ENCODE data around the gene SEC16A. TPM values are rescaled to one million over a fixed set of nuclear protein-coding genes. Genes with fewer than 3 reads are reported as not detected.

The SEC16A gene
- polyA plus RNA-seq, 6 donors from 2014 or later = 10.3 to 35.2 (median 20.0) TPM

DNA sequence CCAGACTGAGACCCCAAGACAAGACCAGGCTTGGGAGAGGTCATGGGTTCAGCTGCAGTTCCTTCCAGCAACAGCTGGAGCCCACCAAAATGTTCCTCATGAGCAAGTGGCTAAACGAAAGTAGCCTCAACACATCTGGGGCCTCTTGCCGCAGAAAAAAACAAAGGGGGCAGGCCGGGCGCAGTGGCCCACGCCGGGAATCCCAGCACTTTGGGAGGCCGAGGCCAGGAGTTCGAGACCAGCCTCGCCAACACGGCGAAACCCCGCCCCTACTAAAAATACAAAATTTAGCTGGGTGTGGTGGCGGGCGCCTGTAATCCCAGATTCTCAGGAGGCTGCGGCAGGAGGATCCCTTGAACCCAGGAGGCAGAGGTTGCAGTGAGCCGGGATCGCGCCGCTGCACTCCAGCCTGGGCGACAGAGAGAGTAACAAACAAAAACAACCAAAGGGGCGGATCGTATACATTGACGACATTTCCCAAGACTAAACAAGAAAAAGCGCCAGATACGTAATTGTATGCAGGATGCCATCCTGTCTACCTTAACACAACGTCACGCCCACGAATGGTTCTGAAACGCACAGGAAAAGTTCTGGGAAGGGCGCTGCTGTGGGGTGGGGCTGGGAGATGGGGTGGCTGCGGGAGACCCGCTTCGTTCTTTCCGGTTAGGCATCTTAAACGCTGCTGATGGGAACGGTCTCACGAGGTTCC is 44.8 kb downstream of the SEC16A start:
- H3K27ac Mint-ChIP-seq = peak overlapping the region in 4 of 6 donors; percentile 65 to 88 (median 70)
- H3K4me1 Mint-ChIP-seq = peaks cover 12 to 26% (median 25%) of the 10 kb centered on the region in 3 donors
- peak overlapping the region; percentile 77 to 92 (median 84) for H3K4me3 Mint-ChIP-seq
- H3K27me3 Mint-ChIP-seq = no peaks in the 10 kb centered on the region
- no peaks in the 10 kb centered on the region for H3K9me3 Mint-ChIP-seq
- no peak for DNase-seq
- ATAC-seq (ENCODE audit: low read depth in 2 of 2) = no peak
- H3K36me3 Mint-ChIP-seq = no peaks in the 10 kb centered on the region

DNA sequence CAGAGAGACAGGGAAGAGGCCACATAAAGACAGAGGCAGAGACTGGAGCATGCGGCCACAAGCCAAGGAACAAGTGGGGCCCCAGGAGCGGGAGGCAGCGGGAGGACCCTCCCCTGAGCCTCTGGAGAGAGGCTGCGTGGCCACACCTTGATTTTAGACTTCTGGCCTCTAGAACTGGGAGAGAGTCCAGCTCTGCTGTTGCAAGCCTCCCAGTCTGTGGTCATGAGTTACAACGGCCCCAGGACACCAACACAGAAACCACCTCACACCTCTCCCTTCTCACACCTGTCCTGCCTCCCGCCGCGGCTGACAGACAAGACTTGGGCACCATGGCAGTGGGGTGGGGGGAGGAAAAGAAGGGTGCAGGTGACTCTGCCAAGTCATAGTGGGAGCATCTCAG is 45.4 kb downstream of the SEC16A start:
- ATAC-seq (ENCODE audit: low read depth in 2 of 2) = no peak
- Mint-ChIP-seq H3K4me3 (peak overlapping the region; percentile 77 to 92 (median 84)), H3K27ac (peak overlapping the region in 3 of 6 donors; percentile 49 to 84 (median 70)), H3K9me3 (no peaks in the 10 kb centered on the region), H3K27me3 (no peaks in the 10 kb centered on the region), H3K36me3 (no peaks in the 10 kb centered on the region), H3K4me1 (peaks cover 12 to 25% (median 22%) of the 10 kb centered on the region in 3 donors)
- DNase-seq = no peak

DNA sequence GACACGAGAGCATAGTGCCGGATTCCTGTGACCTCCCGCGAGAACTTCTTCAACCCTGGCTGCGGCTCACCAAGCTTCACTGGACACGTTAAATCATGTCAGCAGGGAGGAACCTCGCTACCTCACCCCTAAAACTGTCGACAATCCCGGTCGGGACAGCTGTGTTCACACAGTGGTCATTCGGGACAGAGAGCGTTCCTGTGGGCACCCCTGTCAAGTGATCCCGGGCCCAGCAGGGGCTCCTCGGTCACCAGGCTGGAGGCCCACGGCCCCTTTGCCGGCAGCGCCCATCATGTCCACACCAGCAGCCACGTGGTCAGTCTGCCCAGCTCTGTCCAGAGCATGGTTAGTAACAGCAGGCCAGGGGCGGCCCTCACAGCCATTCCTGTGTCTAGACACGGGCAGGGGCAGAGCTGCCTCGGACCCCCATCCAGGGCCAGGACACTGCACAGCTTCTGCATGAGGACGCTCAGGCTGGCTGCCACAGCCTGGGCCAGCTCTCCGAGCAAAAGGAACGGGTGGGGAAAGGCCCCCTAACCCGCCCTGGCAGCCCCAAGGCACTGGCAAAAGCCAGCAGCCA is 46.7 kb downstream of the SEC16A start:
- H3K27ac Mint-ChIP-seq = peak overlapping the region in 2 of 6 donors; percentile 52 to 76
- H3K36me3 Mint-ChIP-seq = no peaks in the 10 kb centered on the region
- peaks cover 12 to 25% (median 22%) of the 10 kb centered on the region in 3 donors for H3K4me1 Mint-ChIP-seq
- no peaks in the 10 kb centered on the region for H3K9me3 Mint-ChIP-seq
- ATAC-seq (ENCODE audit: low read depth in 2 of 2) = no peak
- peak overlapping the region in 5 of 8 donors; percentile 5 to 92 (median 64) for H3K4me3 Mint-ChIP-seq
- DNase-seq = no peak
- H3K27me3 Mint-ChIP-seq = no peaks in the 10 kb centered on the region

DNA sequence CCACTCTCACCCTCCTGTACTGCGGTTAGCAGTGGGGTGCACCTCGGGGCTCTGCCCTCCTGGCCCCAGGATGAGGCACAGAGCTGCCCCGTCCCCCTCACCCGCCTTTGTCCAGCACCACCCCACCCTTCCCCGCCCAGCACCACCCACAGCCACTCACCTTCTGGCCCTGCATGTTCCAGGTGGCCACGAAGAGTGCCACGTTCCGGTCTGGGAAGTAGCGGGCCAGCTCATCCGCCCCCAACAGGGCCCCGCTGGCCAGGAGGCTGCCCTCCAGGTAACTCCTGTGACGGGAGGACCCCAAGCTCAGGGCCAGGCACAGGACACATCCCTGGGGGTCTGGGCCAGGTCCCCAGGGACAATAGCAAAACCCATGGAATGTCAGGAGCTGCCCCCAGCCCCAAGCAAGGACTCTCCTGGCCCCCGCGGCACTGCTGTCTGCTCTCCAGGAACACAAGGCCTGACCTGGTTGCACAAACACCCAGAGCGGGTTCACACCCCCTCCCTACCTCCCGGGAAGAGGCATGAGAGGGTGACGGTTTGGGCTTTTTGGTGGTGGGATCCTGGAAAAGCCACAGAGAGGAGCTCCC is 48.2 kb downstream of the SEC16A start:
- no peaks in the 10 kb centered on the region for H3K27me3 Mint-ChIP-seq
- no peaks in the 10 kb centered on the region for H3K9me3 Mint-ChIP-seq
- ATAC-seq (ENCODE audit: low read depth in 2 of 2) (no peak), DNase-seq (no peak)
- no peak overlapping the region for H3K27ac Mint-ChIP-seq
- no peak overlapping the region for H3K4me3 Mint-ChIP-seq
- H3K36me3 Mint-ChIP-seq = no peaks in the 10 kb centered on the region
- H3K4me1 Mint-ChIP-seq = peaks cover 12 to 25% (median 22%) of the 10 kb centered on the region in 3 donors

DNA sequence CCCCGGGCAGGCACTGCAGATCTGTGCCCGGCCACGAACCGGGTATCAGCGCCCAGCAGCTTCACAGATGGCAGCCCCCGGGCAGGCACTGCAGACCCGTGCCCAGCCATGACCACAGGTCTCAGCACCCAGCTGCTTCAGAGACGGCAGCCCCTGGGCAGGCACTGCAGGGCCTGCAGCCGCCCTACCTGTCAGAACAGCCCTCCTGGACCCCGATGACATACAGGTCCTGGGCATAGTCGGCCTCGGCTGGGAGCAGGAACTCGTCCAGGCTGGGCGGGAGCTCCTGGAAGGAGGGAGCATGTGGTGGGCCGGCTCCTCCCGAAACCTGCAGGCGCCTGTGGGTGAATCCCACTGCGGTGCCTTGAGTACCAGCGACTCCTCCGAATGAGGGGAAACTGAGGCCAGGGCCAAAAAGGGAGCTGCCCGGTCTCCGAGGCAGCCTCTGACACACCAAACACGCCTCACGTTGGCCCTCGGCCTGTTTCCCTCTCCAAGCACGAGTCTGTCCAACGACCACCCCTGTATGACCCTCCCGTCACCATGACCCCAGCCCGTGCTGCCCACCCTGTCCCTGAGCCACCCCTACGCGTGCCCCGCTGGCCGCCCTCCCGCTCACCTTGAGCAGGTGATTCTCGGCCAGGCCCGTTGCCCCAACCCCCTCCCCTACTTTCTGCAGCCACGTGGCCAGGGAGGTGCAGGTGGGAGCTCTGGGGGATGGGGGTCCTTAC is 48.8 kb downstream of the SEC16A start:
- Mint-ChIP-seq H3K4me1 (peaks cover 12 to 25% (median 22%) of the 10 kb centered on the region in 3 donors), H3K27ac (no peak overlapping the region), H3K4me3 (no peak overlapping the region), H3K36me3 (no peaks in the 10 kb centered on the region), H3K9me3 (no peaks in the 10 kb centered on the region), H3K27me3 (no peaks in the 10 kb centered on the region)
- DNase-seq (no peak), ATAC-seq (ENCODE audit: low read depth in 2 of 2) (no peak)

DNA sequence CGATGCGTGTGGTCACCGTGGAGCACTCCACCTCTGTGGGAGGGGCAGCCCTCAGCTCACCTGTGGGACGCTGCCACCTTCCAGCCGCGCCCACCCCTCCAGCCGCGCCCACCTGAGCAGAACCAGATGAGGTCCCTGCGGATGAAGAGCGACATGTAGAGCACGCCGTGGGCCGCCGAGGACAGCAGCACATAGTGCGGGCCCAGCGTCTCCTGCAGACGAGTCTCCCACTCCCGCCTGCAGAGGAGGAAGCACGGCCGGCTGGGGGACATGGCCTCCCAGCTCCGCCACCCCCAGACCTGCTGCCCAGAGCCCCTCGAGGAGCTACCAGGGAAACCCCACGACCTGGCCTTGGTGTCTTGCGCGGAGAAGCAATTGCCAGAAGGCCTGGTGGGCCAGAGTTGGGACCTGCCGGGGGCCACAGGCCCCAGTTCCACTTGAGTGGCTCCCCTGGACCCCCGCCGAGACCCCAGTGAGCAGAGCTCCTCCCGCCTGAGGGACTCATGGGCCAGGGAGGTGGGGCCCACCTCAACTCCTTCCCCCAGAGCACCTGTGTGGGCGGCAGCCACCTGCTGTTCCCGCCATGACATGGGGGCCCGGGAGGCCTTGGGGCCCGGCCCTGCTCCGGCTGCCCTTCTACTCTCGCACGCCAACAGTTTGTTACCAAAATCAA is 49.7 kb downstream of the SEC16A start:
- H3K36me3 Mint-ChIP-seq = no peaks in the 10 kb centered on the region
- H3K4me3 Mint-ChIP-seq = no peak overlapping the region
- DNase-seq (no peak), ATAC-seq (ENCODE audit: low read depth in 2 of 2) (no peak)
- H3K27ac Mint-ChIP-seq = no peak overlapping the region
- H3K4me1 Mint-ChIP-seq = peaks cover 12 to 22% (median 18%) of the 10 kb centered on the region in 3 donors
- no peaks in the 10 kb centered on the region for H3K27me3 Mint-ChIP-seq
- H3K9me3 Mint-ChIP-seq = no peaks in the 10 kb centered on the region

DNA sequence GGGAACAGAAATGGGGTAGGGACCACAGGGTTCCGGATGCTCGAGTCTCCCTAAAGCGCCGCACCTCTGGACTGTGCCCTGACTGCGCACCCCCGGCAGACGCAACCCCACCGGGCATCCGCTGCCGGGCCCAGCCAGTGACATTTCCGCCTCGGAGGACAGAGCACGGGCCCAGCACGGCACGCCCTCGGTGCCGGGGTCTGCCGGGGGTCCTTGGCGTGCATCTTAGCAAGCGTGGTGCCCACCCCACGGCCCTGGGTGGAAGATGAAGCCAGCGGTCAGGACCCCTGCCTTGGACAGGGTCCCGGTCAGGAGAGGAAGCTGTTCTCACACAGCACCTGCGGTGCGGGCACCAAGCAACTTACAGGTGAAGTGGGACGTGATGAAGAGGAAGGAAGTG is 50.2 kb downstream of the SEC16A start:
- H3K27me3 Mint-ChIP-seq = no peaks in the 10 kb centered on the region
- no peaks in the 10 kb centered on the region for H3K36me3 Mint-ChIP-seq
- DNase-seq (no peak), ATAC-seq (ENCODE audit: low read depth in 2 of 2) (no peak)
- H3K4me1 Mint-ChIP-seq = peaks cover 11 to 16% (median 12%) of the 10 kb centered on the region in 3 donors
- H3K9me3 Mint-ChIP-seq = no peaks in the 10 kb centered on the region
- H3K4me3 Mint-ChIP-seq = no peak overlapping the region
- H3K27ac Mint-ChIP-seq = no peak overlapping the region

DNA sequence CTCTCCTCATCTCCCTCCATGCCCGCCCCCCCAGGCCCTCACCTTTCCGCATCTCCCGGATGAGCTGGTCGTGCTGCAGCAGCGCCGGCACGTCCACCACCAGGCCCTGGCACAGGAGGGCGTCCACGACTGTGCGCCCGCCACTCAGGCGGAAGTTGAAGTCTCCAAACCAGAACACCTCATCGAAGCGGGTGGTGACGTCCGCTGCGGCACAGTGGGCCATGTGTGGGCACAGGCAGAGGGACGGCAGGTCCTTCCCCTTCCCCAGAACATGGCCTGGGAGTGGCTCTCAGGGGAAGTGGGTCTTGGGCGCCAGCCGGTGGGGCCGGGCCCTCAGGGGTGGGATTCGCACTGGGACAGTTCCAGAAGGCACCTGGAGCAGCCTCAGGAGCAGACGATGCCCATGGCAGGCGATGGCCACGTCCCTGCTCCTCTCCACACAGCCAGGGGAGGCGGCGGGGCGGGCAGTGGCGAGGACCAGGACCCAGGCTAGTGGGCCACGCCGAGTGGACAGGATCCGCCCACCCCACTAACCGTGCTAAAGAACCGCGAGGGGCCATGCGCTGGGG is 51.0 kb downstream of the SEC16A start:
- no peak for DNase-seq
- H3K36me3 Mint-ChIP-seq = no peaks in the 10 kb centered on the region
- H3K27ac Mint-ChIP-seq = no peak overlapping the region
- no peak overlapping the region for H3K4me3 Mint-ChIP-seq
- no peaks in the 10 kb centered on the region for H3K27me3 Mint-ChIP-seq
- H3K9me3 Mint-ChIP-seq = no peaks in the 10 kb centered on the region
- no peak for ATAC-seq (ENCODE audit: low read depth in 2 of 2)
- peaks cover 5 to 9% (median 5%) of the 10 kb centered on the region in 3 donors for H3K4me1 Mint-ChIP-seq

DNA sequence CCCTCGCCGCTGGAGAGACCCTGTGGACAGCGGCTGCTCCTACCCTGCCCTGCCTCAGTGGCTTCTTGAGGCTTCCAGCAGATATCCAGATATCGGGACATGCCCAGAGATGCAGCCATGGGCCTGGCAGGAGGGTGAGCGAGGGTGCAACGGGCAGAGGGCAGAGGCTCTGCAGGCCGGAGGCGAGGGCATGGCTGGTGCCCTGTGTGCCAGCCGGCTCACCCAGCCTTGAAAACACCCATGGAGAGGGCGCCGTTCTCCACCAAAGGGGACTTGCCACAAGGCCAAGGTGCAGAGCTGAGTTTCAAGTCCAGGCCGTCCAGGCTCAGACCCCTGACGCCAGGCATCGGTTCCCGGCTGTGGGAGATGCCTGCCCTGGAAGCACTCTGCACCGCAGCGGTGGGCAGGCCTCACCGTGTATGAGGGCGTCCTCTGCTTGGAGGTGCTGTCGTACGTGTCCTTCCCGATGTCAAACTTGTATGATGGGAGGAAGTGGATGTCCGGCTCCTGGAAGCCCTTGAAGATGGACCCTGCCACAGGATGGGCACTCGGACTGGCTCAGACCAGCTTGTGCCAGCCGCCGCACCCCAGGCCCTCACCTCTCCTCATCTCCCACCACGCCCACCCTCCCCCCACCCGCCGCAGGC is 52.1 kb downstream of the SEC16A start:
- H3K9me3 Mint-ChIP-seq = no peaks in the 10 kb centered on the region
- ATAC-seq (ENCODE audit: low read depth in 2 of 2) = no peak
- H3K4me1 Mint-ChIP-seq = peaks cover 0 to under 1% (median under 1%) of the 10 kb centered on the region in 3 donors
- no peak overlapping the region for H3K4me3 Mint-ChIP-seq
- no peak overlapping the region for H3K27ac Mint-ChIP-seq
- H3K36me3 Mint-ChIP-seq = no peaks in the 10 kb centered on the region
- H3K27me3 Mint-ChIP-seq = no peaks in the 10 kb centered on the region
- DNase-seq = no peak

DNA sequence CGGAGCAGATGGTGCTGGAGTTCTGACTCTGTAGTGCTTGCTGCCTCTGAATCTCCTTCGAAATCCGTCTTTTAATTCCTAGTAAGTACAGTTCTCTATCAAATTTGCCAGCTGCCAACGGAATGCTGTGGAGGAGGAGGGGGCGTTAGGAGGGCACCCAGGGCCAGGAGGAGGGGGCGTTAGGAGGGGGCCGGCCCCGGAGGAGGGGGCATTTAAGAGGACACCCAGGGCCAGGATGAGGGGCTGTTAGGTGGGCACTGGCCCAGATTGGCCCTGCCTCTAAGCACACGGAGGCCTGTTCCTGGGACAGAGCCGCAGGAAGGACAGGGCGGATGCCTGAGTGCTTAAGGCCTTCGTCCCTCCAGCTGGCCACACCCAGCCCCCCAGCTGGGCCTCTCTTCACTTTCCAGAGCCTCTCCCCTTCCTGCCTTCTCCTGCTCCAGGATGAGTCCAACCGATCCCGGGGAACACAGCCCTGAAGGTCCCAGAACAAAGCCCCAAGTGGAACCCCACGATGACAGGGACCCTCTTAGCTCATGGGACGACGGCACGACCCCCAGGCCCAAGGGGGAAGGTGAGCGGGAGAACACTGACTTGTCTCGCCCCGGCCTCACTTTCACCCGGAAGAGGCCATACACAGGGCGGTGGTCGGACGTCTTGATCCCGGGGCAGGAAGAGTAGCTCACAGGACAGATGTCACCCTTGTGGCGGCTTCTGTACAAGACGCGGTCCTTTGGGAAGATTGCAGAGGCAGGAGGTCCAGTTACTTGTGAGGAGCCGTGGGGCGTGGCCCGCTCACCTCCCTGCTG is 53.0 kb downstream of the SEC16A start:
- H3K4me1 Mint-ChIP-seq = no peaks in the 10 kb centered on the region
- DNase-seq (no peak), ATAC-seq (ENCODE audit: low read depth in 2 of 2) (no peak)
- no peaks in the 10 kb centered on the region for H3K9me3 Mint-ChIP-seq
- H3K27me3 Mint-ChIP-seq = no peaks in the 10 kb centered on the region
- H3K27ac Mint-ChIP-seq = no peak overlapping the region
- H3K4me3 Mint-ChIP-seq = no peak overlapping the region
- no peaks in the 10 kb centered on the region for H3K36me3 Mint-ChIP-seq

DNA sequence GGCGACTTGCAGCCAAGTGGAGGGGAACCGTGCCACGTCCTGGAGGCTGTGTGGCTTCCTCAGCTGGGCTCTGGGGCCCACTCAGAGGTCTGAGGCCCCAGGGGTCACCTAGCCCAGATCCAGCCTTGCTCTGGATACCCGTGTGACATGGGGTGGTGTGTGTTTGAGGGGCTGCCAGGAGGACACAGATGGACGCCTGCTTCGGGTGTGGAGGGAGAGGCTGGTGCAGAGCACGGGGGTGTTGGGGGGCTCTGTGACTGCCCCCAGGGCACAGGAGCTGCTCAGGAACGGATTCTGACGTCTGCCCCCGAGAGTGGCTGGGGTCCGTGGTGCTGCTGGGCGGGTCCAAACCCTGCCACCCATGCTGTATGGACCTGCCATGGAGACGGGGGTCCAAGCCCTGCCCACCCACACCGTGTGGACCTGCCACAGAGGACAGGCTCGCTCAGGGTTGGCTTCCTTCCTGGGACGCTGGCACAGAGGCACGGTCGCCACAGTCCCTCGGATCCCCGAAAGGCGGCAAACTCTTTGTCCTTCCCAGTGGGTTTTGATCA is 53.7 kb downstream of the SEC16A start:
- H3K36me3 Mint-ChIP-seq = no peaks in the 10 kb centered on the region
- ATAC-seq (ENCODE audit: low read depth in 2 of 2) = no peak
- no peaks in the 10 kb centered on the region for H3K9me3 Mint-ChIP-seq
- no peaks in the 10 kb centered on the region for H3K27me3 Mint-ChIP-seq
- H3K4me1 Mint-ChIP-seq = no peaks in the 10 kb centered on the region
- H3K4me3 Mint-ChIP-seq = no peak overlapping the region
- no peak overlapping the region for H3K27ac Mint-ChIP-seq
- DNase-seq = no peak

DNA sequence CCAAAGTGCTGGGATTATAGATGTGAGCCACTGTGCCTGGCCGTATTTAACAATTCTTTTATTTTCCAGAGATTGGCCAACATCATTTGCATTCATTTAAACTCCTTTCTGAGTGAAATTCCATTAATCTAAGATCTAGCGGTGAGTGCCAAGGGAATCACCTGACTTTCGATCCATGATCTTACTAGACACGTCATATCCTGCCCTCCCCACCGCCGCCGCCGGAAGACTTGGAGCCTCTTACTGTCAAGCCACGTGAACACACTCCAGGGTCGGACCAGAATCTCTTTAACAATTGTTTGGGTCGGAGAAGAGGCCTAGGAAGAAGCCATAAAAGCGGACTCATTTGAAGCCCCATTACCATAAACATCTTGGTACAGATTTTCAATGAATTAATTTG is 56.1 kb downstream of the SEC16A start:
- no peak for ATAC-seq (ENCODE audit: low read depth in 2 of 2)
- H3K9me3 Mint-ChIP-seq = no peaks in the 10 kb centered on the region
- no peak overlapping the region for H3K4me3 Mint-ChIP-seq
- no peaks in the 10 kb centered on the region for H3K4me1 Mint-ChIP-seq
- no peak for DNase-seq
- no peaks in the 10 kb centered on the region for H3K27me3 Mint-ChIP-seq
- H3K36me3 Mint-ChIP-seq = no peaks in the 10 kb centered on the region
- H3K27ac Mint-ChIP-seq = peak overlapping the region in 2 of 6 donors; percentile 75 to 79

Measured in naive B cell (primary cell).